Spleen (tissue), 11 donors: ENCODE measurements around the gene TBC1D22A. TPM values are rescaled to one million over a fixed set of nuclear protein-coding genes. Genes with fewer than 3 reads are reported as not detected.

Experiments
- DNase-seq: peaks from one replicate; pipeline ENCODE4 v3.0.0-alpha.2; 2020
- H3K27ac ChIP-seq, 8 donors: fragments of 200-600 bp; sonication (generic) in 7 of 8; 1 replicate in 4 of 8; 2 replicates in 4 of 8; pipeline versions ENCODE4 v1.5.0 to v1.8.0; 2016 to 2021; ENCODE audit warnings: inconsistent platforms in 4 of 8, mild to moderate bottlenecking in 4 of 8, moderate library complexity in 1 of 8
- H3K27me3 ChIP-seq, 7 donors: fragments of 200-600 bp; sonication (generic) in 6 of 7; replicated peaks in 1 of 7; 1 replicate in 4 of 7; 2 replicates in 3 of 7; pipeline versions ENCODE4 v1.5.0 to v1.8.0; 2016 to 2021; ENCODE audit warnings: inconsistent platforms in 3 of 7, mild to moderate bottlenecking in 1 of 7
- H3K36me3 ChIP-seq, 6 donors: fragments of 200-600 bp; sonication (generic) in 5 of 6; 1 replicate in 4 of 6; 2 replicates in 2 of 6; pipeline versions ENCODE4 v1.5.0 to v1.8.0; 2016 to 2021; ENCODE audit warnings: inconsistent platforms in 2 of 6
- H3K4me1 ChIP-seq, 6 donors: fragments of 200-600 bp; sonication (generic) in 5 of 6; 1 replicate in 3 of 6; 2 replicates in 3 of 6; pipeline versions ENCODE4 v1.5.0 to v1.8.0; 2016 to 2021; ENCODE audit warnings: inconsistent platforms in 3 of 6
- H3K4me3 ChIP-seq, 8 donors: fragments of 200-600 bp; sonication (generic) in 7 of 8; 1 replicate in 4 of 8; 2 replicates in 4 of 8; pipeline versions ENCODE4 v1.5.0 to v1.8.0; 2016 to 2021; ENCODE audit warnings: inconsistent platforms in 4 of 8, mild to moderate bottlenecking in 4 of 8, moderate library complexity in 2 of 8
- H3K9me3 ChIP-seq, 8 donors: fragments of 200-600 bp; sonication (generic) in 7 of 8; 1 replicate in 4 of 8; 2 replicates in 4 of 8; pipeline versions ENCODE4 v1.5.0 to v1.8.0; 2016 to 2021; ENCODE audit warnings: inconsistent platforms in 4 of 8
- CTCF ChIP-seq, 11 experiments: fragments of 200-600 bp in 7 of 11; fragments of 450-650 bp in 4 of 11; sonication (generic) in 4 of 11; IDR thresholded peaks in 8 of 11; conservative IDR thresholded peaks in 3 of 11; 1 replicate in 7 of 11; 2 replicates in 4 of 11; pipeline versions ENCODE4 v1.4.0 to v1.8.0; 2016 to 2021; ENCODE audit warnings: antibody characterized with exemption in 11 of 11, inconsistent platforms in 4 of 11, mild to moderate bottlenecking in 1 of 11
- POLR2A ChIP-seq, 3 donors: fragments of 450-650 bp; IDR thresholded peaks; one replicate each; pipeline ENCODE4 v1.5.1; 2017; ENCODE audit warnings: antibody characterized with exemption in 3 of 3, mild to moderate bottlenecking in 1 of 3
- POLR2AphosphoS5 ChIP-seq, 3 donors: sonication (generic); formaldehyde crosslinking; IDR thresholded peaks; one replicate each; pipeline ENCODE4 v1.5.1; 2017; ENCODE audit warnings: antibody characterized with exemption in 3 of 3
- WGBS, 5 donors: extraction: QIAGEN DNeasy Blood & Tissue Kit in 3 of 5; methylation state at CpG; one replicate each; pipeline versions ENCODE4 v1.1.5 to v1.1.7; 2013 to 2018; 5-methylcytosine and 5-hydroxymethylcytosine counted together
- intact Hi-C: fragments of 100-400 bp; cut with DNase I; formaldehyde crosslinking; loops from one replicate; pipeline ENCODE4 v1.15.0; 2023; ENCODE audit warnings: low total_unique reads
- polyA plus RNA-seq, 3 donors: library from polyadenylated mRNA; stranded (reverse); fragments of 200-250 nt; gene quantifications; one replicate each; pipeline ENCODE4 v1.2.1, GENCODE V29; 2013
- total RNA-seq, 7 donors: library from RNA; depleted of rRNA in 3 of 7; stranded (reverse); fragments of >200 nt in 3 of 7; fragmentation: NEBNext Ultra II Directional in 4 of 7; extraction: Animal tissue kit (Norgen Biotek cat#: 25700) in 4 of 7; gene quantifications; one replicate each; pipeline versions ENCODE4 v1.1.0 to v1.2.1, GENCODE V29; 2016 to 2021
- donor health status: healthy with polysubstance abuse.
- donor health status: DM: no; HTN: no; CAD: no; lungs with moderate emphysema.
- donor health status: DM: no; HTN: no; CAD: no.
- donor health status: Bipolar disorder and iron deficiency.
- donor health status: healthy.
- donor health status: DM: no; HTN: no; CAD: no.
- donor health status: DM: yes; HTN: yes; CAD: no.

TBC1D22A gene
- total and polyA plus RNA-seq, 10 donors, result 17.2 to 66.9 (median 49.6) TPM

GRCh38 chr22:47152236-47152635 lies 389.8 kb downstream of the TBC1D22A start:
- Histone ChIP-seq H3K36me3 (peaks cover 0 to 42% (median 0%) of the 10 kb centered on the region in 6 donors), H3K4me1 (peaks cover 0 to 33% (median 11%) of the 10 kb centered on the region in 6 donors), H3K9me3 (peaks cover 0 to 8% (median 0%) of the 10 kb centered on the region in 8 donors), H3K27me3 (no peaks in the 10 kb centered on the region), H3K4me3 (no peak overlapping the region), H3K27ac (no peak overlapping the region)
- WGBS, 5 donors, result 91 to 99% (median 94%) methylated on average over 11 to 17 of the region's 17 CpGs
- no peak for DNase-seq
- intact Hi-C loops, result no loop called here
- TF ChIP-seq POLR2A (IDR thresholded peaks at IDR 0.05) (no peak), POLR2AphosphoS5 (IDR thresholded peaks at IDR 0.05) (no peak), CTCF (IDR thresholded peaks at IDR 0.05 in 8 of 11, conservative IDR thresholded peaks at IDR 0.05 in 3 of 11) (no peak)

GRCh38 chr22:47152938-47153337 lies 390.5 kb downstream of the TBC1D22A start:
- Histone ChIP-seq H3K27ac (no peak overlapping the region), H3K4me1 (peaks cover 0 to 30% (median 11%) of the 10 kb centered on the region in 6 donors)

GRCh38 chr22:47153854-47154525 lies 391.5 kb downstream of the TBC1D22A start:
- peak overlapping the region in 5 of 8 donors; percentile 2 to 60 (median 46) for H3K27ac ChIP-seq
- TF ChIP-seq POLR2AphosphoS5 (IDR thresholded peaks at IDR 0.05), result no peak
- TF ChIP-seq CTCF (IDR thresholded peaks at IDR 0.05 in 8 of 11, conservative IDR thresholded peaks at IDR 0.05 in 3 of 11), result no peak
- TF ChIP-seq POLR2A (IDR thresholded peaks at IDR 0.05), result no peak
- peaks cover 0 to 8% (median 0%) of the 10 kb centered on the region in 8 donors for H3K9me3 ChIP-seq
- peak overlapping the region in 2 of 8 donors; percentile 1 to 6 for H3K4me3 ChIP-seq
- 70 to 79% (median 77%) methylated on average over 23 of the region's 23 CpGs for WGBS, 5 donors
- H3K27me3 ChIP-seq, result no peaks in the 10 kb centered on the region
- peaks cover 0 to 21% (median 7%) of the 10 kb centered on the region in 6 donors for H3K4me1 ChIP-seq
- DNase-seq, result no peak
- intact Hi-C loops, result no loop called here
- peaks cover 0 to 57% (median 5%) of the 10 kb centered on the region in 6 donors for H3K36me3 ChIP-seq

More at GRCh38 chr22:47152938-47153337, 390.5 kb downstream of the TBC1D22A start:
- Histone ChIP-seq H3K4me3 (no peak overlapping the region), H3K27me3 (no peaks in the 10 kb centered on the region), H3K9me3 (peaks cover 0 to 8% (median 0%) of the 10 kb centered on the region in 8 donors), H3K36me3 (peaks cover 0 to 48% (median 0%) of the 10 kb centered on the region in 6 donors)
- no peak for TF ChIP-seq POLR2A (IDR thresholded peaks at IDR 0.05)
- TF ChIP-seq CTCF (IDR thresholded peaks at IDR 0.05 in 8 of 11, conservative IDR thresholded peaks at IDR 0.05 in 3 of 11), result no peak
- intact Hi-C loops, result no loop called here
- WGBS, 5 donors, result 37 to 73% (median 67%) methylated on average over 6 of the region's 6 CpGs
- DNase-seq, result no peak

- intact Hi-C loops, result no loop called here
- H3K36me3 ChIP-seq, result peaks cover 0 to 64% (median 5%) of the 10 kb centered on the region in 6 donors
- peak overlapping the region in 2 of 8 donors; percentile 1 to 6 for H3K4me3 ChIP-seq
- 51 to 70% (median 64%) methylated on average over 17 to 19 of the region's 19 CpGs for WGBS, 5 donors
- peaks cover 0 to 18% (median 4%) of the 10 kb centered on the region in 6 donors for H3K4me1 ChIP-seq
- peaks cover 0 to 8% (median 0%) of the 10 kb centered on the region in 8 donors for H3K9me3 ChIP-seq
- no peak for DNase-seq
- no peaks in the 10 kb centered on the region for H3K27me3 ChIP-seq
- peak overlapping the region in 5 of 8 donors; percentile 2 to 60 (median 46) for H3K27ac ChIP-seq
- TF ChIP-seq POLR2AphosphoS5 (IDR thresholded peaks at IDR 0.05), result peak in 2 of 3 donors; percentile 34 to 37
- no peak for TF ChIP-seq POLR2A (IDR thresholded peaks at IDR 0.05)
- TF ChIP-seq CTCF (IDR thresholded peaks at IDR 0.05 in 8 of 11, conservative IDR thresholded peaks at IDR 0.05 in 3 of 11), result no peak
These were observed 392.2 kb downstream of the TBC1D22A start for GRCh38 chr22:47154621-47155081.
